HG03139 (cell line): ENCODE data around the gene DFFB.

Source experiments
- ATAC-seq: cut with Tn5 transposase; IDR thresholded peaks from one replicate; pipeline ENCODE4 v1.9.1; 2021; ENCODE audit not compliant: unreplicated experiment

DFFB gene

GRCh38 chr1:3894626-3895278 is 37.5 kb downstream of the DFFB start:
- no peak for ATAC-seq

GRCh38 chr1:3895279-3895950 is 38.1 kb downstream of the DFFB start:
- ATAC-seq = no peak

DNA sequence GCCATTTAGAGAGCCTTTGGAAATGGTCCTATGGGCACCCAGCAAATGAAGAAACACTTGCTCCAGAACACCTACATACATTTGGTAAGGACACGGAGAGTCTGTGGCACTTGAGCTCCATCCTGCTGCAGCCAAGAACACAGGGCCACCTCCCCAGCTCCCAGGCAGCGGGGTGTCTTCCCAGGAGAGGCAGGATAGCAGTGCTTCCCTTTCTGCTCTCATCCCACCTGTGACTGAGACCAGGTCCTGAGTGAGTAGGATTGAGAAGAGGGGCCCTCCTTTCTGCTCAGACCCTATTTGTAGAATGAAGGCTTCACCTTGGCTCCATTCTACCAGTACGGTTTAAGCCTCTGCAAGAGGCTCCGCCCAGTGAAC is 38.7 kb downstream of the DFFB start:
- ATAC-seq = no peak

GRCh38 chr1:3896396-3897000 is 39.2 kb downstream of the DFFB start:
- no peak for ATAC-seq

DNA sequence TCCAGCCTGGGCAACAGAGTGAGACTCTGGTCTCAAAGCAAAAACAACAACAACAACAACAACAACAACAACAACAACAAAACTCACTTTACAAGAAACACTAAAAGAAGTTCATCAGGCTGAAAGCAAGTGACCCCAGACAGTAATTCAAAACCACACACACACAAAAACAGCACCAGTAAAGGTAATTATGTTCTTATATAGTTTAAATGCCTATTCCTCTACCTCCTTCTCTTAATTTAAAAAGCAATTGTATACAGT is 41.1 kb downstream of the DFFB start:
- no peak for ATAC-seq

DNA sequence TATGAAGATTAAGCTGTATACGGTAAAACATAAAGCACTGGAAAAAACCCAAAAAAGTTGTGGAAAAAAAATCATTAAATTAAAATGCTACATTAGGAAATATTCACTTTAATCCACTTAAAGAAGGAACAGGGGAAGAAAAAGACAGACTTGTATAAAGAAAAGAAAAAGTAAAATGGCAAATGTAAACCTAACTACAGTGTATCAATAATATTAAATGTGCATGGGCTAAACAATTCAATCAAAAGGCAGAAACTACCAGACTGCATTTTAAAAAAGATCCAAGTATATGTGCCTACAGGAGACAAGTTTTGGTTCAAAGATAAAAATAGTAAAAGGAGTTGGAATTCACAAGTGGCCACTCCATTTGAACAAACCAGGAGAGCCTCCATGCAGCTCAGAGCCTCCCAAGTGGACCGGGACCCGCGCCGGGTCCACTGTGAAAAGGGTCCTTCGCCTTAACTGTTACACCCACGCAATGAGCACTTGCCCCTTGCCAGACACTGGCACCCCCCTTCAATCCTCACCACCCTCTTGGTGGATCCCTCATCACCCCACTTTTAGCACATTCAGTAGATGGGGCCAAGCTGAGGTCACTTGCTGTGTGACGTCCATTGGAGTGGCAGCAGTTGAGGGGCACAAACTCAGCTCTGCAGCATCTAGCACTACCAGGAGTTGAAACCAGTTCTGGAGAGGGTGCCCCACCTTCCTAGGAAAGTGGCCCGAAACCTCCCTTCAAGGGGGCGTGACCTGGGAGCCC is 41.9 kb downstream of the DFFB start:
- no peak for ATAC-seq

GRCh38 chr1:3899754-3900149 is 42.5 kb downstream of the DFFB start:
- ATAC-seq = peak; percentile 4

DNA sequence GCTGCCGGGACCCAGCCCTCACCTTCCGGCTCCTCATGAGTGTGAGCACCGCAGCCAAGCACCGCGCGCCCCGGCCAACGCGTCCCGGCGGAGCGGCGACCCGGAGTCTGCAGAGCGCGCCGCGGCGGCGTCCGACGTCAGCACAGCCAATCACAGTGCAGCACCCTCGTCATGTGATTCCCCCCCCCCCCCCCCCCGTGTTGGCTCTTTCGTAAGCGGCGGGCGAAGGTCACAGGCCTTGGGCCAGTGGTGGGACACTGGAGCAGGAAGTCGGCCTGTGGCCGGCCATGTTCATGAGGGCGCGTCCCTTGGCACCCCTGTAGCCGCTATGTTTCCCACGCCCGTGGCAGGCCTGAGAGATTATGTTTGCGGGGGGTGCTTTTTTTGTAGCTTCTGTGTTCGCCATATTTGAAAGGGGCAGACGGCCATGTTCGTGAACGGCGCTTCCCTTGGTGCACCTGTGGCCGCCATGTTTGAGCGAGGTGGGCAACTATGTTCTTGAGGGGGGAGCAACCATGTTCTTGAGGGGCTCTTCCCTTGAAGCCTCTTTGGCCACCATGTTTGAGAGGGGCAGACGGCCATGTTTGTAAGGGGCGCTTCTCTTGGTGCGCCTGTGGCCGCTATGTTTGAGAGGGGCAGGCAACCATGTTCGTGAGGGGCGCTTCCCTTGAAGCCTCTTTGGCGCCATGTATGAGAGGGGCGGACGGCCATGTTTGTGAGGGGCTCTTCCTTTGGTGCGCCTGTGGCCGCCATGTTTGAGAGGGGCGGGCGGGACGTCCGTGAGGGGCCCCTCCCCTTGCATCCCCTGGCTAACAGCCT is 43.1 kb downstream of the DFFB start, which contains the start of gene C1orf174:
C1orf174 (minus strand) TSS at position 123 of the 819 bp plus-strand sequence; CDS start at position 37, 86 bp downstream.
- ATAC-seq = peak; percentile 56

- peak; percentile 51 for ATAC-seq
These were observed 43.8 kb downstream of the DFFB start for GRCh38 chr1:3900969-3901529.

GRCh38 chr1:3902111-3902511 is 44.8 kb downstream of the DFFB start:
- no peak for ATAC-seq

GRCh38 chr1:3902571-3903091 is 45.4 kb downstream of the DFFB start:
- no peak for ATAC-seq

DNA sequence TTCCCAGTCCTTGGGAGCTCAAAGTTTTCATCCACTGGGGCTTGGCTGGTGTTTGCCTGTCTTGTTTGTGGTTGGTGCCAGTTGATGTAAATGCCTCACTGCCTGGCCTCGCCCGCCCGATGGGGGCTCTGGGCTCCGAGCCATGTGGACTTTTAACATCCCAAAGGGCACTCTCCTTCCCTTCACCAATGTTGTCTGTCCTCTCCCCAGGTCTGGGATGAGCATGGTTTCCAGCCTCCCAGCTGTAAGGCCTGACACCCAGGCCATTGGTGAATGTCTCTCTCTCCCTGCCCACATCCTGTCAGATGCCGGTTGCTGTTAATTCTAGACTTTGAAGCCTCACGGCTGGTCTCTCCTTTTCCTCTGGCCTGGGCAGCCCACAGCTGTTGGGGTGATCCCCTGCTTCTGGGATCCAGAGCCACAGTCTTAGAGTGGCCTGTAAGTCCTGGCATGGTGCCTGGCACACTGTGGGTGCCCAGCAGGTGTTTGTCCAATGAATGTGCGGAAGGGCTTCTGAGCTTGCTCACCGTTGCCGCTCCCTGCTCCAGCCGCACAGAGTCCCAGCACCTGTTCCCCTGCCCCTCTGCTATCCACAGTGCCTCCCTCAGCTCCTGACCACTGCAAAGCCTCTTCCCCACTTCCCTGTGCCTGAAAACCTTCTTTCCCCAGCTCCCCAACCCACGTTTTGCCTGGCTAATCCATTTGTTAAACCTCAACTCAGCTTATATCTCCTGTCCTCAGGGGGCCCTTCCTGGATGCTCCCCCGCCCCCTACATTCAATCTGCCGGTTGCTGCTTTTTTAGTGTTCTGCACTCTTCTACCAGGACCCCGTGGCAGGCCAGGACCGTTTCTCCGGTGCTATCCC is 46.1 kb downstream of the DFFB start:
- ATAC-seq = no peak

- no peak for ATAC-seq
These were observed 46.9 kb downstream of the DFFB start for GRCh38 chr1:3904006-3904842.

DNA sequence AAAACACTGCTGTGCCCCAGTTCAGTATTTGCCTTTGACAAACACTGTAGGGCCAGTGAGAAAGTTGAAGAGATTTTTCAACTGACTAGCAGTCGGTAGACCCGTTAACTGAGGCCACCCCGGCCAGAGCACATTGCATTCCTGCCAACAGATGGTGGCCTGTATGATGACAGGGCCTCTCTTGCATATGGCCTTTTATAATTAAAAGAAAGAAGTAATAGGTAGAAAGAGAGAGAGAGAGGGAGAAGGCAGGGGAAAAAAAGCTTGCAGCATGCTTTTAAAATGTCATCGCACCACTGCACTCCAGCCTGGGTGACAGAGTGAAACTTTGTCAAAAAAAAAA is 47.5 kb downstream of the DFFB start:
- no peak for ATAC-seq

- no peak for ATAC-seq
These were observed 48.1 kb downstream of the DFFB start for GRCh38 chr1:3905266-3905952.

- ATAC-seq = no peak
These were observed 48.8 kb downstream of the DFFB start for GRCh38 chr1:3905953-3906671.

DNA sequence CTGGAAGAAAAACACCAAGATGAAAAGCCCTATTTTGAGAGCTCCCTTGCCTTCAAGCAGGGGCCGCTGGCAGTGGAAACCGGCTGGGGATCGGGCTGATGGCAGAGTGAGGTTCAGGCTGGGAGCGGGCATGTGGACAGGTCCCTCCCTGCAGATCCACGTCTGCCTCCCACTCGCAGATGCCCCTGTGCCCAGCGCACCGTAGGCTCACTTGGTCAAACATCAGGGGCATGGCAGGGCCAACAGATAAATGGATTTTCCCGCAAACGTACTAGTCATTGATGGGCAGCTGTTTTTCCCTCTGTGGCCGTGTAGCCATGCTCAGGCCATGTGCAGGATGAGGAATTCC is 49.4 kb downstream of the DFFB start:
- no peak for ATAC-seq
